IMR-90 (cell line): Measurements from ENCODE around the gene NUB1. TPM values are rescaled to one million over a fixed set of nuclear protein-coding genes. Genes with fewer than 3 reads are reported as not detected.

ENCODE experiments used
- ATAC-seq: fragments of 200-7000 bp; cut with Tn5 transposase; 2 replicates; pipeline ENCODE4 v1.9.1; 2020; ENCODE audit warnings: low read depth, mild to moderate bottlenecking, moderate library complexity
- BruUV-seq: library from RNA; stranded (reverse); fragments of 400-500 nt; replicated peaks from 2 replicates; lab custom pipeline; 2021; lab: Mats Ljungman, UMichigan
- CTCF ChIA-PET: fragments of 300-600 bp; formaldehyde crosslinking; extraction: SDS; loops from one replicate; lab custom pipeline; 2021; ENCODE audit warnings: antibody characterized with exemption; lab: Yijun Ruan, JAX
- POLR2A ChIA-PET: fragments of 300-600 bp; sonication (Branson Sonifier 250); formaldehyde crosslinking; loops from one replicate; lab custom pipeline; 2022; ENCODE audit warnings: antibody characterized with exemption; ENCODE audit not compliant: unreplicated experiment; lab: Charles Lee
- DNase-seq: peaks from one replicate; pipeline ENCODE4 v3.0.0; 2013
- H2AFZ ChIP-seq: replicated peaks from 2 replicates; pipeline ENCODE3; 2013; ENCODE audit warnings: low read length, mild to moderate bottlenecking; ENCODE audit not compliant: poor library complexity
- H2AK5ac ChIP-seq: 2 replicates; pipeline ENCODE4 v1.6.1; 2013; ENCODE audit warnings: low read depth, low read length, inconsistent platforms
- H2AK9ac ChIP-seq: replicated peaks from 2 replicates; pipeline ENCODE3; 2013; ENCODE audit warnings: mild to moderate bottlenecking, low read depth, low read length, moderate library complexity; ENCODE audit not compliant: poor library complexity
- H2BK120ac ChIP-seq: 2 replicates; pipeline ENCODE4 v1.6.1; 2013; ENCODE audit warnings: low read depth, low read length, inconsistent platforms
- H2BK15ac ChIP-seq: 3 replicates; pipeline ENCODE4 v1.6.1; 2013; ENCODE audit warnings: low read depth, low read length, inconsistent platforms
- H2BK20ac ChIP-seq: 2 replicates; pipeline ENCODE4 v1.6.1; 2013; ENCODE audit warnings: low read depth, mild to moderate bottlenecking, inconsistent platforms, low read length, moderate library complexity
- H2BK5ac ChIP-seq: 2 replicates; pipeline ENCODE4 v1.6.1; 2013; ENCODE audit warnings: mild to moderate bottlenecking, low read depth, low read length, inconsistent platforms; ENCODE audit not compliant: poor library complexity, severe bottlenecking
- H3K14ac ChIP-seq: replicated peaks from 2 replicates; pipeline ENCODE4 v1.6.1; 2013; ENCODE audit warnings: low read depth, low read length, inconsistent platforms
- H3K18ac ChIP-seq: 2 replicates; pipeline ENCODE4 v1.6.1; 2013; ENCODE audit warnings: low read depth, low read length, control low read depth
- H3K23ac ChIP-seq: 2 replicates; pipeline ENCODE4 v1.6.1; 2013; ENCODE audit warnings: low read depth, low read length, inconsistent platforms
- H3K27ac ChIP-seq: 2 replicates; pipeline ENCODE4 v1.5.1; 2013; ENCODE audit warnings: mild to moderate bottlenecking, control low read depth, low read length; ENCODE audit not compliant: insufficient read depth
- H3K27me3 ChIP-seq: 2 replicates; pipeline ENCODE4 v1.6.1; 2013; ENCODE audit warnings: low read length; ENCODE audit not compliant: control insufficient read depth, insufficient read depth
- H3K36me3 ChIP-seq: 2 replicates; pipeline ENCODE4 v1.6.1; 2013; ENCODE audit warnings: low read length, mixed read lengths; ENCODE audit not compliant: control insufficient read depth, insufficient read depth
- H3K4ac ChIP-seq: 2 replicates; pipeline ENCODE4 v1.6.1; 2013; ENCODE audit warnings: low read depth, low read length, inconsistent platforms
- H3K4me1 ChIP-seq: 2 replicates; pipeline ENCODE4 v1.6.1; 2013; ENCODE audit warnings: low read length, mixed read lengths; ENCODE audit not compliant: control insufficient read depth, insufficient read depth
- H3K4me2 ChIP-seq: 2 replicates; pipeline ENCODE4 v1.6.1; 2013; ENCODE audit warnings: low read depth, mild to moderate bottlenecking, control low read depth, low read length, moderate library complexity
- H3K4me3 ChIP-seq: 2 replicates; pipeline ENCODE4 v1.5.1; 2013; ENCODE audit warnings: low read depth, mild to moderate bottlenecking, control low read depth, low read length, moderate library complexity; ENCODE audit not compliant: insufficient read depth
- H3K56ac ChIP-seq: 2 replicates; pipeline ENCODE4 v1.6.1; 2013; ENCODE audit warnings: low read length, inconsistent platforms; ENCODE audit not compliant: insufficient read depth; ENCODE audit errors: extremely low read depth
- H3K79me1 ChIP-seq, 2 experiments: 2 replicates each; pipeline ENCODE4 v1.6.1; 2013; ENCODE audit warnings: low read length in 2 of 2, inconsistent platforms in 1 of 2, low read depth in 1 of 2
- H3K9ac ChIP-seq: 2 replicates; pipeline ENCODE4 v1.6.1; 2013; ENCODE audit warnings: low read depth, low read length, control low read depth
- H3K9me1 ChIP-seq: 2 replicates; pipeline ENCODE4 v1.6.1; 2013; ENCODE audit warnings: low read length, inconsistent platforms; ENCODE audit not compliant: insufficient read depth
- H3K9me3 ChIP-seq: 2 replicates; pipeline ENCODE4 v1.6.1; 2013; ENCODE audit warnings: low read length; ENCODE audit not compliant: control insufficient read depth, insufficient read depth
- H4K20me1 ChIP-seq: 2 replicates; pipeline ENCODE4 v1.6.1; 2013; ENCODE audit warnings: low read length, inconsistent platforms; ENCODE audit not compliant: insufficient read depth
- H4K5ac ChIP-seq: 2 replicates; pipeline ENCODE4 v1.6.1; 2013; ENCODE audit warnings: mild to moderate bottlenecking, low read depth, low read length, control low read depth
- H4K8ac ChIP-seq, 2 experiments: 2 replicates each; pipeline ENCODE4 v1.6.1; 2013; ENCODE audit warnings: low read depth in 2 of 2, low read length in 2 of 2, control low read depth in 1 of 2, inconsistent platforms in 1 of 2
- H4K91ac ChIP-seq: 2 replicates; pipeline ENCODE4 v1.6.1; 2013; ENCODE audit warnings: low read depth, low read length, inconsistent platforms; ENCODE audit not compliant: insufficient read depth
- BHLHE40 ChIP-seq: fragments of 150-350 bp; IDR thresholded peaks from 2 replicates; pipeline ENCODE4 v1.6.1; 2016; ENCODE audit warnings: mild to moderate bottlenecking, low read depth, low read length
- CEBPB ChIP-seq: IDR thresholded peaks from 2 replicates; pipeline ENCODE4 v1.6.1; 2012; ENCODE audit warnings: low read depth, low read length, improper control_type of control experiment
- CHD1 ChIP-seq: IDR thresholded peaks from 2 replicates; pipeline ENCODE4 v1.6.1; 2012; ENCODE audit warnings: low read depth, low read length, improper control_type of control experiment
- ELK1 ChIP-seq: fragments of 150-350 bp; IDR thresholded peaks from 2 replicates; pipeline ENCODE4 v1.6.1; 2016; ENCODE audit warnings: low read depth, mild to moderate bottlenecking, low read length, moderate library complexity, borderline replicate concordance
- FOS ChIP-seq: fragments of 150-350 bp; IDR thresholded peaks from 2 replicates; pipeline ENCODE4 v1.6.1; 2016; ENCODE audit warnings: low read depth, low read length
- MAFK ChIP-seq: IDR thresholded peaks from 2 replicates; pipeline ENCODE4 v1.6.1; 2012; ENCODE audit warnings: low read depth, low read length, improper control_type of control experiment
- MAZ ChIP-seq: IDR thresholded peaks from 2 replicates; pipeline ENCODE4 v1.6.1; 2012; ENCODE audit warnings: low read depth, mild to moderate bottlenecking, low read length, improper control_type of control experiment, moderate library complexity, borderline replicate concordance
- MXI1 ChIP-seq: IDR thresholded peaks from 2 replicates; pipeline ENCODE4 v1.6.1; 2012; ENCODE audit warnings: low read depth, mild to moderate bottlenecking, low read length, moderate library complexity, borderline replicate concordance
- NFE2L2 ChIP-seq: fragments of 150-350 bp; IDR thresholded peaks from 2 replicates; pipeline ENCODE4 v1.6.1; 2016; ENCODE audit warnings: low read depth, mild to moderate bottlenecking, low read length
- POLR2A ChIP-seq: IDR thresholded peaks from 2 replicates; pipeline ENCODE4 v1.6.1; 2012; ENCODE audit warnings: mild to moderate bottlenecking, low read depth, low read length
- RAD21 ChIP-seq: IDR thresholded peaks from 2 replicates; pipeline ENCODE4 v1.6.1; 2012; ENCODE audit warnings: low read length, improper control_type of control experiment
- RCOR1 ChIP-seq: IDR thresholded peaks from 2 replicates; pipeline ENCODE4 v1.6.1; 2012; ENCODE audit warnings: mild to moderate bottlenecking, low read length, improper control_type of control experiment; ENCODE audit not compliant: insufficient replicate concordance
- RFX5 ChIP-seq: IDR thresholded peaks from 2 replicates; pipeline ENCODE4 v1.8.0; 2012; ENCODE audit warnings: low read depth, mild to moderate bottlenecking, low read length, moderate library complexity
- SMC3 ChIP-seq: fragments of 150-350 bp; IDR thresholded peaks from 2 replicates; pipeline ENCODE4 v1.6.1; 2016; ENCODE audit warnings: low read depth, mild to moderate bottlenecking, antibody characterized with exemption, low read length, moderate library complexity
- WGBS, 2 experiments: methylation state at CpG; one replicate each; pipeline versions ENCODE4 v1.1.5 to v1.1.7; 2013; ENCODE audit warnings: missing lambda C conversion rate in 2 of 2; ENCODE audit not compliant: insufficient read length in 1 of 2; ENCODE audit errors: extremely low coverage in 2 of 2; 5-methylcytosine and 5-hydroxymethylcytosine counted together
- dilution Hi-C: fragments of 300-500 bp; cut with HindIII; formaldehyde crosslinking; loops from one replicate; pipeline ENCODE4 v1.14.3; 2018; ENCODE audit warnings: low sequenced_read_pairs; ENCODE audit not compliant: unreplicated experiment
- in situ Hi-C: fragments of 300-500 bp; cut with MboI; formaldehyde crosslinking; loops from 3 replicates; pipeline ENCODE4 v1.14.3; 2019; ENCODE audit warnings: low sequenced_read_pairs, inconsistent platforms, mixed read lengths
- intact Hi-C: fragments of 100-400 bp; cut with micrococcal nuclease; formaldehyde crosslinking; loops from 2 replicates; pipeline ENCODE4 v1.10.0; 2022
- polyA plus RNA-seq, 3 experiments: library from polyadenylated mRNA; depleted of rRNA; stranded (reverse); fragments of >200 nt; gene quantifications; 2 replicates each; pipeline ENCODE4 v1.2.3, GENCODE V29; 2012; ENCODE audit warnings: low replicate concordance in 1 of 3
- total RNA-seq: library from RNA; depleted of rRNA; stranded (reverse); fragments of >200 nt; gene quantifications from 2 replicates; pipeline ENCODE4 v1.2.3, GENCODE V29; 2012
- TF ChIP-seq, protein P1 (sequence below): fragments of 150-350 bp; IDR thresholded peaks from 2 replicates; pipeline ENCODE4 v1.6.1; 2017; ENCODE audit warnings: mild to moderate bottlenecking, antibody characterized with exemption, low read length, low read depth
- TF ChIP-seq, protein P2 (sequence below): conservative IDR thresholded peaks from 2 replicates; pipeline ENCODE4 v1.5.1; 2012; ENCODE audit warnings: mild to moderate bottlenecking, low read depth, low read length, improper control_type of control experiment

The NUB1 gene
- total and polyA plus RNA-seq, 2 of the 4 experiments (the other 2 are of a cell fraction), result 20.1 to 29.7 TPM

- no peak overlapping the region for H3K4me3 ChIP-seq
- DNase-seq, result no peak
- H3K56ac ChIP-seq, result no peak overlapping the region
- no peak overlapping the region for H4K91ac ChIP-seq
- H3K14ac ChIP-seq, result no peak overlapping the region
- H4K8ac ChIP-seq, result no peak overlapping the region
- peaks cover under 1% of the 10 kb centered on the region for H3K9me3 ChIP-seq
- H3K9me1 ChIP-seq, result no peaks in the 10 kb centered on the region
- no peak overlapping the region for H3K4ac ChIP-seq
- no peak overlapping the region for H4K5ac ChIP-seq
- H3K18ac ChIP-seq, result no peak overlapping the region
- no peak overlapping the region for H2BK15ac ChIP-seq
- H2BK20ac ChIP-seq, result no peak overlapping the region
- H4K20me1 ChIP-seq, result no peaks in the 10 kb centered on the region
- H3K4me1 ChIP-seq, result no peaks in the 10 kb centered on the region
- H3K79me1 ChIP-seq, result no peaks in the 10 kb centered on the region
- intact Hi-C loops (no loop called here), in situ Hi-C loops (no loop called here), dilution Hi-C loops (no loop called here)
- WGBS, 2 experiments, result 86% methylated on average over 4 of the region's 6 CpGs; no CpG with 5 or more reads in 1 of the 2 experiments
- no peak overlapping the region for H3K23ac ChIP-seq
- ChIA-PET CTCF (interaction anchor here (1.2 kb wide), 1 partner anchor 9 kb away, joined by 4 read pairs; no protein-coding TSS in a partner anchor), POLR2A (no interaction called here)
- no peak for ATAC-seq
- H3K27ac ChIP-seq, result no peak overlapping the region
- peaks cover 29% of the 10 kb centered on the region for H3K36me3 ChIP-seq
- peak overlapping the region; percentile 28 for H2AK9ac ChIP-seq
- no peak overlapping the region for H3K4me2 ChIP-seq
- no peak overlapping the region for H2BK120ac ChIP-seq
- no peak overlapping the region for H3K9ac ChIP-seq
- no peak overlapping the region for H2BK5ac ChIP-seq
- BruUV-seq, result no TSS peak
- H3K27me3 ChIP-seq, result peaks cover 25% of the 10 kb centered on the region
- no peak overlapping the region for H2AK5ac ChIP-seq
- TF ChIP-seq RAD21 (no peak), CEBPB (no peak), POLR2A (no peak), BHLHE40 (no peak), MXI1 (no peak), MAZ (no peak), ELK1 (no peak), RFX5 (no peak), SMC3 (no peak), RCOR1 (no peak), MAFK (no peak), FOS (no peak), NFE2L2 (no peak), CHD1 (no peak)
- TF ChIP-seq, protein P1, sequence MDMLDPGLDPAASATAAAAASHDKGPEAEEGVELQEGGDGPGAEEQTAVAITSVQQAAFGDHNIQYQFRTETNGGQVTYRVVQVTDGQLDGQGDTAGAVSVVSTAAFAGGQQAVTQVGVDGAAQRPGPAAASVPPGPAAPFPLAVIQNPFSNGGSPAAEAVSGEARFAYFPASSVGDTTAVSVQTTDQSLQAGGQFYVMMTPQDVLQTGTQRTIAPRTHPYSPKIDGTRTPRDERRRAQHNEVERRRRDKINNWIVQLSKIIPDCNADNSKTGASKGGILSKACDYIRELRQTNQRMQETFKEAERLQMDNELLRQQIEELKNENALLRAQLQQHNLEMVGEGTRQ, result no peak
- TF ChIP-seq, protein P2, sequence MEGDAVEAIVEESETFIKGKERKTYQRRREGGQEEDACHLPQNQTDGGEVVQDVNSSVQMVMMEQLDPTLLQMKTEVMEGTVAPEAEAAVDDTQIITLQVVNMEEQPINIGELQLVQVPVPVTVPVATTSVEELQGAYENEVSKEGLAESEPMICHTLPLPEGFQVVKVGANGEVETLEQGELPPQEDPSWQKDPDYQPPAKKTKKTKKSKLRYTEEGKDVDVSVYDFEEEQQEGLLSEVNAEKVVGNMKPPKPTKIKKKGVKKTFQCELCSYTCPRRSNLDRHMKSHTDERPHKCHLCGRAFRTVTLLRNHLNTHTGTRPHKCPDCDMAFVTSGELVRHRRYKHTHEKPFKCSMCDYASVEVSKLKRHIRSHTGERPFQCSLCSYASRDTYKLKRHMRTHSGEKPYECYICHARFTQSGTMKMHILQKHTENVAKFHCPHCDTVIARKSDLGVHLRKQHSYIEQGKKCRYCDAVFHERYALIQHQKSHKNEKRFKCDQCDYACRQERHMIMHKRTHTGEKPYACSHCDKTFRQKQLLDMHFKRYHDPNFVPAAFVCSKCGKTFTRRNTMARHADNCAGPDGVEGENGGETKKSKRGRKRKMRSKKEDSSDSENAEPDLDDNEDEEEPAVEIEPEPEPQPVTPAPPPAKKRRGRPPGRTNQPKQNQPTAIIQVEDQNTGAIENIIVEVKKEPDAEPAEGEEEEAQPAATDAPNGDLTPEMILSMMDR, result no peak
- H2AFZ ChIP-seq, result no peak overlapping the region
Measured at GRCh38 chr7:151379193-151379520, 37.5 kb downstream of the NUB1 start.
